NCI-H526 (cell line): ENCODE data around the gene TMEM54.
"Not testable (repeated sequence)": the region's sequence is repeated elsewhere in the genome, so short reads cannot be mapped to it uniquely, and the experiment has no call there.

Experiments
- DNase-seq, 2 experiments: peaks; one replicate each; lab custom pipeline; 2025; lab: John Stamatoyannopoulos, UW

TMEM54 gene

GRCh38 chr1:32919811-32920733, 18.9 kb upstream of the TMEM54 start:
- no peak for DNase-seq

- peak in 1 of 2 experiments; percentile 22 for DNase-seq
Observed at GRCh38 chr1:32918179-32918578, 17.0 kb upstream of the TMEM54 start.

- no peak for DNase-seq
Observed at GRCh38 chr1:32917521-32917920, 16.3 kb upstream of the TMEM54 start.

- DNase-seq, result peak; percentile 86 to 88
Observed at GRCh38 chr1:32915766-32916706, 14.8 kb upstream of the TMEM54 start.

- no peak for DNase-seq
Observed at GRCh38 chr1:32910319-32910718, 9.1 kb upstream of the TMEM54 start.

- peak in 1 of 2 experiments; percentile 39 for DNase-seq
Observed at GRCh38 chr1:32907435-32907834, 6.2 kb upstream of the TMEM54 start.

GRCh38 chr1:32906654-32907053, 5.5 kb upstream of the TMEM54 start:
- no peak for DNase-seq

- DNase-seq, result not testable (repeated sequence)
Observed at GRCh38 chr1:32905588-32905987, 4.4 kb upstream of the TMEM54 start.

- DNase-seq, result no peak
Observed at GRCh38 chr1:32904797-32905196, 3.6 kb upstream of the TMEM54 start.

GRCh38 chr1:32903991-32904785, 3.0 kb upstream of the TMEM54 start:
- DNase-seq, result no peak

GRCh38 chr1:32902535-32902920, 1.3 kb upstream of the TMEM54 start:
- no peak for DNase-seq

GRCh38 chr1:32901823-32902534, 790 bp upstream of the TMEM54 start:
- DNase-seq, result no peak

- DNase-seq, result peak in 1 of 2 experiments; percentile 49
Observed at GRCh38 chr1:32900371-32900955, 726 bp downstream of the TMEM54 start.

GRCh38 chr1:32899586-32900296, 1.4 kb downstream of the TMEM54 start:
- no peak for DNase-seq

- no peak for DNase-seq
Observed at GRCh38 chr1:32898958-32899357, 2.2 kb downstream of the TMEM54 start.

- DNase-seq, result no peak
Observed at GRCh38 chr1:32898056-32898455, 3.1 kb downstream of the TMEM54 start.

- no peak for DNase-seq
Observed at GRCh38 chr1:32897082-32898049, 3.8 kb downstream of the TMEM54 start.

GRCh38 chr1:32896451-32896850, 4.7 kb downstream of the TMEM54 start:
- DNase-seq, result no peak
